Jurkat, Clone E6-1 (cell line): ENCODE results near the gene RAB9A.

Source experiments
- DNase-seq: peaks from one replicate; pipeline ENCODE4 v3.0.0-alpha.2; 2011; ENCODE audit warnings: low read depth, low spot score
- H3K4me3 ChIP-seq: 2 replicates; pipeline ENCODE4 v1.5.1; 2011; ENCODE audit warnings: mild to moderate bottlenecking, low read length, control low read depth, moderate library complexity

Gene RAB9A

GRCh38 chrX:13732246-13733067, 43.5 kb downstream of the RAB9A start:
- H3K4me3 ChIP-seq, result no peak overlapping the region
- DNase-seq, result no peak

- peak overlapping the region; percentile 84 for H3K4me3 ChIP-seq
- DNase-seq, result no peak
Observed at GRCh38 chrX:13733506-13733905, 44.6 kb downstream of the RAB9A start.

- H3K4me3 ChIP-seq, result peak within 1 kb of the TSS; percentile 84
- DNase-seq, result peak; percentile 90
Observed at GRCh38 chrX:13734278-13735172, 45.6 kb downstream of the RAB9A start, which contains the start of the genes OFD1 and TRAPPC2. Gene OFD1, plus strand, starts transcription at chrX:13734748. Its CDS starts 324 bp downstream, at chrX:13735072. Gene TRAPPC2, minus strand, starts transcription at chrX:13734620. Its CDS starts 14,657 bp downstream, at chrX:13719963.

GRCh38 chrX:13741695-13742094, 52.8 kb downstream of the RAB9A start:
- no peak overlapping the region for H3K4me3 ChIP-seq
- DNase-seq, result no peak

- no peak overlapping the region for H3K4me3 ChIP-seq
- no peak for DNase-seq
Observed at GRCh38 chrX:13742397-13743176, 53.7 kb downstream of the RAB9A start.

- no peak for DNase-seq
- no peak overlapping the region for H3K4me3 ChIP-seq
Observed at GRCh38 chrX:13747836-13748235, 58.9 kb downstream of the RAB9A start.

GRCh38 chrX:13748486-13748885, 59.6 kb downstream of the RAB9A start:
- no peak overlapping the region for H3K4me3 ChIP-seq
- no peak for DNase-seq

GRCh38 chrX:13750204-13750603, 61.3 kb downstream of the RAB9A start:
- peak; percentile 21 for DNase-seq
- no peak overlapping the region for H3K4me3 ChIP-seq

GRCh38 chrX:13750812-13751211, 61.9 kb downstream of the RAB9A start:
- no peak for DNase-seq
- H3K4me3 ChIP-seq, result no peak overlapping the region

- DNase-seq, result no peak
- H3K4me3 ChIP-seq, result no peak overlapping the region
Observed at GRCh38 chrX:13752141-13752540, 63.2 kb downstream of the RAB9A start.

- no peak for DNase-seq
- H3K4me3 ChIP-seq, result no peak overlapping the region
Observed at GRCh38 chrX:13752646-13753045, 63.7 kb downstream of the RAB9A start.

GRCh38 chrX:13754765-13755164, 65.8 kb downstream of the RAB9A start:
- no peak overlapping the region for H3K4me3 ChIP-seq
- DNase-seq, result no peak

GRCh38 chrX:13755254-13755653, 66.3 kb downstream of the RAB9A start:
- DNase-seq, result peak; percentile 47
- no peak overlapping the region for H3K4me3 ChIP-seq

GRCh38 chrX:13756381-13756780, 67.5 kb downstream of the RAB9A start:
- H3K4me3 ChIP-seq, result no peak overlapping the region
- no peak for DNase-seq

GRCh38 chrX:13759152-13759718, 70.3 kb downstream of the RAB9A start:
- H3K4me3 ChIP-seq, result no peak overlapping the region
- DNase-seq, result no peak
